B cell (primary cell): Measurements from ENCODE around the gene NOTUM. TPM values are rescaled to one million over a fixed set of nuclear protein-coding genes. Genes with fewer than 3 reads are reported as not detected.

Source experiments
- ATAC-seq: fragments of 200-7000 bp; cut with Tn5 transposase; one replicate; pipeline ENCODE4 v1.10.0; 2021; ENCODE audit warnings: low read depth, mild to moderate bottlenecking, moderate number of reproducible peaks, moderate library complexity
- CTCF ChIA-PET: fragments of 350-600 bp; sonication (Branson Sonifier 250); formaldehyde crosslinking; loops from one replicate; lab custom pipeline; 2021; ENCODE audit warnings: antibody characterized with exemption, inconsistent platforms; lab: Charles Lee
- POLR2A ChIA-PET: fragments of 350-600 bp; sonication (Branson Sonifier 250); formaldehyde crosslinking; loops from one replicate; lab custom pipeline; 2021; ENCODE audit warnings: antibody characterized with exemption; lab: Charles Lee
- DNase-seq: peaks from one replicate; pipeline ENCODE4 v3.0.0; 2013
- H2AFZ ChIP-seq: 2 replicates; pipeline ENCODE4 v1.6.1; 2012; ENCODE audit warnings: mild to moderate bottlenecking, low read depth, low read length; ENCODE audit not compliant: insufficient read depth, poor library complexity, severe bottlenecking
- H3K27ac ChIP-seq, 2 donors: 1 replicate in 1 of 2; 2 replicates in 1 of 2; pipeline ENCODE4 v1.5.1; 2012 to 2013; ENCODE audit warnings: low read length in 2 of 2, mild to moderate bottlenecking in 2 of 2, moderate library complexity in 1 of 2
- H3K27me3 ChIP-seq, 4 experiments: fragments of 200-600 bp in 1 of 4; sonication (generic) in 1 of 4; replicated peaks in 1 of 4; 1 replicate in 2 of 4; 2 replicates in 2 of 4; pipeline versions ENCODE4 v1.6.1 to v1.7.0; 2013 to 2016; ENCODE audit warnings: low read length in 3 of 4, mild to moderate bottlenecking in 2 of 4, mixed read lengths in 1 of 4, moderate library complexity in 1 of 4; ENCODE audit not compliant: insufficient read depth in 4 of 4, control insufficient read depth in 3 of 4; ENCODE audit errors: control extremely low read depth in 1 of 4
- H3K36me3 ChIP-seq, 2 experiments: replicated peaks in 1 of 2; 1 replicate in 1 of 2; 2 replicates in 1 of 2; pipeline versions ENCODE4 v1.6.1 to v1.7.1; 2013; ENCODE audit warnings: low read length in 1 of 2; ENCODE audit not compliant: insufficient read depth in 2 of 2, control insufficient read depth in 1 of 2; ENCODE audit errors: control extremely low read depth in 1 of 2, extremely low read depth in 1 of 2
- H3K4me1 ChIP-seq, 2 donors: fragments of 200-600 bp in 1 of 2; sonication (generic) in 1 of 2; 1 replicate in 1 of 2; 2 replicates in 1 of 2; pipeline versions ENCODE4 v1.5.1 to v1.6.1; 2013 to 2017; ENCODE audit warnings: low read length in 2 of 2; ENCODE audit not compliant: control insufficient read depth in 2 of 2, insufficient read depth in 2 of 2
- H3K4me2 ChIP-seq: replicated peaks from 2 replicates; pipeline ENCODE3; 2012; ENCODE audit warnings: mild to moderate bottlenecking, low read depth, low read length; ENCODE audit not compliant: poor library complexity, severe bottlenecking
- H3K4me3 ChIP-seq, 5 experiments: fragments of 200-600 bp in 1 of 5; sonication (generic) in 1 of 5; 1 replicate in 3 of 5; 2 replicates in 2 of 5; pipeline versions ENCODE4 v1.5.1 to v1.7.0; 2011 to 2016; ENCODE audit warnings: low read length in 4 of 5, mild to moderate bottlenecking in 4 of 5, low read depth in 2 of 5, control low read depth in 1 of 5, moderate library complexity in 1 of 5; ENCODE audit not compliant: insufficient read depth in 1 of 5; ENCODE audit errors: control extremely low read depth in 1 of 5, extremely low read depth in 1 of 5
- H3K79me2 ChIP-seq: fragments of 200-600 bp; sonication (generic); one replicate; pipeline ENCODE4 v1.6.0; 2016; ENCODE audit warnings: low read length; ENCODE audit not compliant: control insufficient read depth, insufficient read depth
- H3K9ac ChIP-seq: fragments of 200-600 bp; sonication (generic); 2 replicates; pipeline ENCODE4 v1.6.1; 2017; ENCODE audit warnings: mild to moderate bottlenecking, low read length, moderate library complexity
- H3K9me3 ChIP-seq, 3 donors: one replicate each; pipeline versions ENCODE4 v1.6.1 to v1.7.1; 2013; ENCODE audit warnings: low read length in 2 of 3; ENCODE audit not compliant: control insufficient read depth in 2 of 3, insufficient read depth in 1 of 3; ENCODE audit errors: control extremely low read depth in 1 of 3
- H4K20me1 ChIP-seq: 2 replicates; pipeline ENCODE4 v1.6.0; 2012; ENCODE audit warnings: mild to moderate bottlenecking, low read length; ENCODE audit not compliant: insufficient read depth, control insufficient read depth, poor library complexity, severe bottlenecking
- H3K27ac Mint-ChIP-seq: one replicate; pipeline ENCODE4 v1.8.0; 2021; ENCODE audit warnings: mixed read lengths
- H3K27me3 Mint-ChIP-seq: one replicate; pipeline ENCODE4 v1.8.0; 2021; ENCODE audit warnings: mixed read lengths
- H3K4me1 Mint-ChIP-seq: one replicate; pipeline ENCODE4 v1.8.0; 2021; ENCODE audit warnings: mixed read lengths
- H3K4me3 Mint-ChIP-seq: one replicate; pipeline ENCODE4 v1.8.0; 2021; ENCODE audit warnings: mixed read lengths
- H3K9me3 Mint-ChIP-seq: one replicate; pipeline ENCODE4 v1.8.0; 2022; ENCODE audit warnings: mixed read lengths; ENCODE audit not compliant: insufficient read depth
- EZH2 ChIP-seq: IDR thresholded peaks from 2 replicates; pipeline ENCODE4 v1.6.1; 2012; ENCODE audit warnings: borderline replicate concordance, low read depth, mild to moderate bottlenecking, moderate library complexity, low read length; ENCODE audit not compliant: insufficient read depth, poor library complexity, severe bottlenecking
- WGBS: methylation state at CpG from one replicate; pipeline ENCODE4 v1.1.5; 2013; ENCODE audit warnings: missing lambda C conversion rate; ENCODE audit not compliant: insufficient coverage; 5-methylcytosine and 5-hydroxymethylcytosine counted together
- intact Hi-C: fragments of 100-400 bp; cut with micrococcal nuclease; formaldehyde crosslinking; loops from one replicate; pipeline ENCODE4 v1.10.0; 2022
- polyA plus RNA-seq: library from polyadenylated mRNA; depleted of rRNA; stranded (reverse); fragments of >200 nt; gene quantifications from 2 replicates; pipeline ENCODE4 v1.2.3, GENCODE V29; 2012
- total RNA-seq, 2 donors: library from RNA; stranded (reverse); fragments of 120-200 nt in 1 of 2; gene quantifications; 1 replicate in 1 of 2; 2 replicates in 1 of 2; pipeline versions ENCODE4 v1.2.3 to v1.2.4, GENCODE V29; 2013 to 2022
- TF ChIP-seq, protein P1 (sequence below): fragments of 200-600 bp; IDR thresholded peaks from one replicate; pipeline ENCODE4 v1.8.0; 2022; ENCODE audit warnings: antibody characterized with exemption, mild to moderate bottlenecking

The NOTUM gene
- total and polyA plus RNA-seq, 2 donors (not counting 1 experiment from before 2014, with no cell fraction given), result not detected

DNA sequence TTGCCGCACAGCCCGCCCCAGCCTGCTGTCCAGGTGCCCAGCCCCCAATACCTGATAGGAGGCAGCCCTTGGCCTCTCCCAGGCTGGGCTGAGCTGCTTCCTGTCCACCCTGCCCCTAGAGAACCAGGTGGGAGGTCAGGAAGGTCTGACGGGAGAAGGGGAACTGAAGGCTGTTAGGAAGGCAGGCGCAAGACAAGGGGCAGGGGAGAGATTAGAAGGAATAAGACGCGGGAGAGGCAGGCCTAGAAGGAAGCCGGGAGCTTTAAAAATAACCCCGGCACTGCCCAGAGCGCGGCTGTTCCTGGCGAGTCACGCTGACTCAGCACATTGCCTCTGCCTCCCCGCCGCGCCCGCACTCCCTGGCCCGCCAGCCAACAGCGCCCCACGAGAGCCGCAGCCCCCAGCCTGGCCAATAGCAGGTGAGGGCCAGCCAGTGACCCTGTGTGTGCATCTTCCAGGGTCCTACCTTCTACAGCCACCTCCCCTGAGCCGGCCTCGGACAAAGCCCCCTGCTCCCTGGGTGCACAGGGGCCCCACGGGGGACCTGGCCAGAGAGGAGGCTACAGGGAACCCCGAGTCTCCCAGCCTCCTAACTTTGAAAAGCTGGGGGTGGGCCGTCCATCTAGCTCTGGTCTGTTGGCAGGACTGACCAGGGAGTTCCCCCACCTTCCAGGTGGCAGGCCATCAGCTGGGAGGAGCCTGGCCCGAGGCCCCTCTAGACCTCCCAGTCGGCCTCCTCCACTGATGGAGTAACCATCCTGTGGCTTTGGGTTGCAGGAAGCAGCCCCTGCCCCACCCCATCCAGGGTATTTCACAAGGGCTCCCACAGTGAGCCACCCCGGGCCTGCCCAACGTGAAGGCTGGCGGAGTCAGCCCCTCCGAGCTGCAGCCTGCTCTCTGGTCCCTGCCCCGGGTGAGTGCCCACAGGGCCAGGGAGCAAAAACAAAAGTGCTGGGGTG is 37.4 kb downstream of the NOTUM start:
- Mint-ChIP-seq H3K27ac (peak overlapping the region; percentile 70), H3K4me1 (peaks cover 30% of the 10 kb centered on the region), H3K4me3 (peak overlapping the region; percentile 39), H3K27me3 (no peaks in the 10 kb centered on the region), H3K9me3 (no peaks in the 10 kb centered on the region)
- intact Hi-C loops, result no loop called here
- ATAC-seq, result no peak
- 27% methylated on average over 29 of the region's 32 CpGs for WGBS
- ChIA-PET POLR2A (no interaction called here), CTCF (no interaction called here)
- peaks cover 37% of the 10 kb centered on the region for H4K20me1 ChIP-seq
- H3K36me3 ChIP-seq, result peaks cover 0 to 6% of the 10 kb centered on the region in 2 experiments
- DNase-seq, result no peak
- peaks cover 0 to 5% (median 3%) of the 10 kb centered on the region in 4 experiments for H3K27me3 ChIP-seq
- peak overlapping the region; percentile 29 for H3K4me2 ChIP-seq
- H3K79me2 ChIP-seq, result peaks cover 64% of the 10 kb centered on the region
- no peak overlapping the region for H2AFZ ChIP-seq
- H3K4me3 ChIP-seq, result no peak overlapping the region
- no peak overlapping the region for H3K27ac ChIP-seq
- no peak overlapping the region for H3K9ac ChIP-seq
- peaks cover 21 to 32% of the 10 kb centered on the region in 2 donors for H3K4me1 ChIP-seq
- TF ChIP-seq EZH2, result no peak
- TF ChIP-seq, protein P1, sequence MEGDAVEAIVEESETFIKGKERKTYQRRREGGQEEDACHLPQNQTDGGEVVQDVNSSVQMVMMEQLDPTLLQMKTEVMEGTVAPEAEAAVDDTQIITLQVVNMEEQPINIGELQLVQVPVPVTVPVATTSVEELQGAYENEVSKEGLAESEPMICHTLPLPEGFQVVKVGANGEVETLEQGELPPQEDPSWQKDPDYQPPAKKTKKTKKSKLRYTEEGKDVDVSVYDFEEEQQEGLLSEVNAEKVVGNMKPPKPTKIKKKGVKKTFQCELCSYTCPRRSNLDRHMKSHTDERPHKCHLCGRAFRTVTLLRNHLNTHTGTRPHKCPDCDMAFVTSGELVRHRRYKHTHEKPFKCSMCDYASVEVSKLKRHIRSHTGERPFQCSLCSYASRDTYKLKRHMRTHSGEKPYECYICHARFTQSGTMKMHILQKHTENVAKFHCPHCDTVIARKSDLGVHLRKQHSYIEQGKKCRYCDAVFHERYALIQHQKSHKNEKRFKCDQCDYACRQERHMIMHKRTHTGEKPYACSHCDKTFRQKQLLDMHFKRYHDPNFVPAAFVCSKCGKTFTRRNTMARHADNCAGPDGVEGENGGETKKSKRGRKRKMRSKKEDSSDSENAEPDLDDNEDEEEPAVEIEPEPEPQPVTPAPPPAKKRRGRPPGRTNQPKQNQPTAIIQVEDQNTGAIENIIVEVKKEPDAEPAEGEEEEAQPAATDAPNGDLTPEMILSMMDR, result no peak
- no peaks in the 10 kb centered on the region for H3K9me3 ChIP-seq
